ENCODE measurements around the gene MGAT3.

GRCh38 chr22:39474351-39475111 lies 17.7 kb downstream of the MGAT3 start:
- no peak for TF ChIP-seq CTCF (conservative IDR thresholded peaks at IDR 0.05; ENCODE audit: low read length)
- no peak for TF ChIP-seq EZH2phosphoT487 (IDR thresholded peaks at IDR 0.05; ENCODE audit: borderline replicate concordance, low read depth, low read length)

All from OCI-LY7 (cell line).